ENCODE data around the gene CXCL13. TPM values are rescaled to one million over a fixed set of nuclear protein-coding genes. Genes with fewer than 3 reads are reported as not detected.
"Not testable (repeated sequence)": the region's sequence is repeated elsewhere in the genome, so short reads cannot be mapped to it uniquely, and the experiment has no call there.

Gene CXCL13
- polyA plus RNA-seq (2011; rRNA removed) (not detected in 2 replicates), polyA plus RNA-seq (2017; fragmentation: RNase III; extraction: RNeasy Plus Mini Kit Qiagen cat#74134 plus additional on column Dnase treatment) (not detected in 3 replicates), polyA minus RNA-seq (2011; rRNA and poly(A)+ RNA removed) (not detected in 2 replicates)
- polyA plus RNA-seq (2012; cell fraction: cytosol; rRNA removed), result not detected in 2 replicates
- polyA plus RNA-seq (2012; cell fraction: nucleus; rRNA removed), result not detected in 2 replicates

- H3K27ac ChIP-seq, result no peak within 1 kb of the TSS
- CTCF ChIA-PET, result interaction anchor here (1.6 kb wide), 1 partner anchor 218 kb away, joined by 3 read pairs; no protein-coding TSS in a partner anchor
- FAIRE-seq (no peak), ATAC-seq (no peak), DNase-seq (ENCODE audit: low read depth in 1 of 2, low spot score in 1 of 2) (no peak)
- H3K4me1 ChIP-seq, result no peaks in the 10 kb centered on the region
- POLR2A ChIA-PET, result no interaction called here
- TF ChIP-seq ZFP36 (IDR thresholded peaks at IDR 0.05; ENCODE audit: borderline replicate concordance, partially characterized antibody), result no peak
- TF ChIP-seq MAFK (IDR thresholded peaks at IDR 0.05; ENCODE audit: partially characterized antibody), result peak; percentile 89
- WGBS (ENCODE audit: missing lambda C conversion rate), result 65% methylated on average over 8 of the region's 8 CpGs
- no peak within 1 kb of the TSS for H3K4me3 ChIP-seq
- no peaks in the 10 kb centered on the region for H3K9me3 ChIP-seq
- H3K4me2 ChIP-seq, result no peak within 1 kb of the TSS
Observed at GRCh38 chr4:77605210-77605902, at the start of gene CXCL13. Gene CXCL13 (plus strand): TSS chr4:77605820. CDS start chr4:77605866, 46 bp downstream.

- Histone ChIP-seq H3K27ac (no peak overlapping the region), H3K4me1 (no peaks in the 10 kb centered on the region), H3K9me3 (no peaks in the 10 kb centered on the region), H3K4me2 (no peak overlapping the region), H3K4me3 (no peak overlapping the region)
- ATAC-seq, result no peak
- TF ChIP-seq NFE2L2 (conservative IDR thresholded peaks at IDR 0.05; ENCODE audit: low read length) (no peak), MAX (IDR thresholded peaks at IDR 0.05) (no peak), RAD21 (conservative IDR thresholded peaks at IDR 0.05 in 1 of 2, IDR thresholded peaks at IDR 0.05 in 1 of 2) (no peak), FOSB (CRISPR knock-in tag; IDR thresholded peaks at IDR 0.05) (no peak), HOXB13 (CRISPR knock-in tag; IDR thresholded peaks at IDR 0.05; ENCODE audit: low read depth) (no peak), TFCP2L1 (CRISPR knock-in tag; IDR thresholded peaks at IDR 0.05) (no peak), ESRRA (IDR thresholded peaks at IDR 0.05; ENCODE audit: borderline replicate concordance, low read length) (no peak)
- ChIA-PET CTCF (interaction anchor here (1.3 kb wide), 1 partner anchor 19 kb away, joined by 3 read pairs; no protein-coding TSS in a partner anchor), POLR2A (no interaction called here)
- no peak for DNase-seq (ENCODE audit: low read depth in 1 of 2, low spot score in 1 of 2)
- FAIRE-seq, result no peak
- 25% methylated on average over 1 of the region's 1 CpG for WGBS (ENCODE audit: missing lambda C conversion rate)
Observed at GRCh38 chr4:77560170-77560569, 45.5 kb upstream of the CXCL13 start.

GRCh38 chr4:77561720-77562119 is 43.9 kb upstream of the CXCL13 start:
- ATAC-seq; POLR2A ChIA-PET; DNase-seq (ENCODE audit: low read depth in 1 of 2, low spot score in 1 of 2); H3K27ac ChIP-seq; FAIRE-seq; H3K9me3 ChIP-seq; H3K4me2 ChIP-seq; H3K4me1 ChIP-seq; H3K4me3 ChIP-seq: not testable (repeated sequence)
- CTCF ChIA-PET, result interaction anchor here (1.4 to 2.2 kb wide), 2 partner anchors 15 to 39 kb away, joined by 3 to 5 read pairs; no protein-coding TSS in a partner anchor
- 67% methylated on average over 3 of the region's 12 CpGs for WGBS (ENCODE audit: missing lambda C conversion rate)

GRCh38 chr4:77564231-77564630 is 41.4 kb upstream of the CXCL13 start:
- ChIA-PET POLR2A (no interaction called here), CTCF (no interaction called here)
- Histone ChIP-seq H3K4me3 (no peak overlapping the region), H3K4me2 (no peak overlapping the region), H3K9me3 (no peaks in the 10 kb centered on the region), H3K27ac (no peak overlapping the region; a peak in 1 of 6 replicates), H3K4me1 (no peaks in the 10 kb centered on the region)
- no peak for TF ChIP-seq HOXA7 (CRISPR knock-in tag; IDR thresholded peaks at IDR 0.05)
- TF ChIP-seq GATA3 (IDR thresholded peaks at IDR 0.05; ENCODE audit: borderline replicate concordance), result no peak
- no peak for TF ChIP-seq ZC3H11A (IDR thresholded peaks at IDR 0.05)
- TF ChIP-seq ZSCAN20 (CRISPR knock-in tag; IDR thresholded peaks at IDR 0.05), result no peak
- TF ChIP-seq HOXB13 (CRISPR knock-in tag; IDR thresholded peaks at IDR 0.05; ENCODE audit: low read depth), result no peak
- no peak for TF ChIP-seq PBX3 (IDR thresholded peaks at IDR 0.05)
- no peak for TF ChIP-seq HOXB5 (CRISPR knock-in tag; IDR thresholded peaks at IDR 0.05)
- TF ChIP-seq NPAS2 (CRISPR knock-in tag; IDR thresholded peaks at IDR 0.05; ENCODE audit: borderline replicate concordance), result no peak
- TF ChIP-seq CHD4 (IDR thresholded peaks at IDR 0.05; ENCODE audit: borderline replicate concordance), result no peak
- no peak for TF ChIP-seq TP53 (CRISPR knock-in tag; IDR thresholded peaks at IDR 0.05)
- TF ChIP-seq POLR2A (IDR thresholded peaks at IDR 0.05; ENCODE audit: low read length), result no peak
- no peak for TF ChIP-seq RARB (CRISPR knock-in tag; IDR thresholded peaks at IDR 0.05)
- FAIRE-seq (no peak), ATAC-seq (no peak), DNase-seq (ENCODE audit: low read depth in 1 of 2, low spot score in 1 of 2) (no peak)
- 3% methylated on average over 2 of the region's 2 CpGs for WGBS (ENCODE audit: missing lambda C conversion rate)

All from A549 (cell line).